CD14-positive monocyte (primary cell): ENCODE data around the gene SEC24A. TPM values are rescaled to one million over a fixed set of nuclear protein-coding genes. Genes with fewer than 3 reads are reported as not detected.
A peak's percentile ranks its signal among the peaks of the same experiment; 100 is the strongest.

Experiments used
- DNase-seq, 3 donors: peaks; one replicate each; pipeline ENCODE4 v3.0.0-alpha.2; 2011 to 2022
- H2AFZ ChIP-seq: 2 replicates; pipeline ENCODE4 v1.6.0; 2012; ENCODE audit warnings: mild to moderate bottlenecking, low read depth, low read length, inconsistent platforms; ENCODE audit not compliant: insufficient read depth, poor library complexity, severe bottlenecking
- H3K27ac ChIP-seq, 2 donors: 1 replicate in 1 of 2; 2 replicates in 1 of 2; pipeline ENCODE4 v1.5.1; 2012 to 2013; ENCODE audit warnings: low read length in 2 of 2, control low read depth in 1 of 2, inconsistent platforms in 1 of 2, low read depth in 1 of 2, mild to moderate bottlenecking in 1 of 2
- H3K27me3 ChIP-seq, 2 donors: one replicate each; pipeline versions ENCODE4 v1.6.0 to v1.6.1; 2011 to 2013; ENCODE audit warnings: low read length in 2 of 2; ENCODE audit not compliant: control insufficient read depth in 2 of 2, insufficient read depth in 2 of 2
- H3K36me3 ChIP-seq, 2 donors: replicated peaks in 1 of 2; 1 replicate in 1 of 2; 2 replicates in 1 of 2; pipeline versions ENCODE4 v1.5.1 to v1.6.1; 2012 to 2013; ENCODE audit warnings: low read length in 2 of 2, control low read depth in 1 of 2, inconsistent platforms in 1 of 2, mild to moderate bottlenecking in 1 of 2; ENCODE audit not compliant: insufficient read depth in 2 of 2, control insufficient read depth in 1 of 2
- H3K4me1 ChIP-seq, 2 donors: 1 replicate in 1 of 2; 2 replicates in 1 of 2; pipeline versions ENCODE4 v1.5.1 to v1.6.1; 2012 to 2013; ENCODE audit warnings: low read length in 2 of 2, control low read depth in 1 of 2, inconsistent platforms in 1 of 2, mild to moderate bottlenecking in 1 of 2, moderate library complexity in 1 of 2; ENCODE audit not compliant: insufficient read depth in 2 of 2, control insufficient read depth in 1 of 2
- H3K4me2 ChIP-seq: replicated peaks from 2 replicates; pipeline ENCODE3; 2012; ENCODE audit warnings: low read length, moderate library complexity, mild to moderate bottlenecking; ENCODE audit not compliant: poor library complexity, severe bottlenecking; ENCODE audit errors: extremely low read depth
- H3K4me3 ChIP-seq, 3 experiments: fragments of 200-600 bp in 1 of 3; sonication (generic) in 1 of 3; replicated peaks in 1 of 3; 1 replicate in 2 of 3; 2 replicates in 1 of 3; pipeline ENCODE4 v1.5.1; 2011 to 2013; ENCODE audit warnings: low read length in 3 of 3, mild to moderate bottlenecking in 3 of 3, control low read depth in 2 of 3, low read depth in 2 of 3, inconsistent platforms in 1 of 3, moderate library complexity in 1 of 3
- H3K79me2 ChIP-seq: 2 replicates; pipeline ENCODE4 v1.6.0; 2012; ENCODE audit warnings: mild to moderate bottlenecking, control low read depth, inconsistent platforms, low read length, moderate library complexity; ENCODE audit not compliant: insufficient read depth
- H3K9ac ChIP-seq: 2 replicates; pipeline ENCODE4 v1.6.0; 2017; ENCODE audit warnings: low read length, mild to moderate bottlenecking; ENCODE audit not compliant: insufficient read depth, poor library complexity, severe bottlenecking
- H3K9me3 ChIP-seq, 2 donors: replicated peaks in 1 of 2; 1 replicate in 1 of 2; 2 replicates in 1 of 2; pipeline versions ENCODE4 v1.5.1 to v1.6.1; 2012 to 2013; ENCODE audit warnings: low read length in 2 of 2, control low read depth in 1 of 2; ENCODE audit not compliant: control insufficient read depth in 1 of 2, insufficient read depth in 1 of 2
- H4K20me1 ChIP-seq: 2 replicates; pipeline ENCODE4 v1.6.0; 2012; ENCODE audit warnings: mild to moderate bottlenecking, low read length, control low read depth, moderate library complexity; ENCODE audit not compliant: insufficient read depth
- H3K27ac Mint-ChIP-seq, 7 donors: one replicate each; pipeline ENCODE4 v1.8.0; 2020; ENCODE audit warnings: mild to moderate bottlenecking in 7 of 7, mixed read lengths in 7 of 7, moderate library complexity in 6 of 7, inconsistent platforms in 2 of 7
- H3K27me3 Mint-ChIP-seq, 3 donors: one replicate each; pipeline ENCODE4 v1.8.0; 2021 to 2022; ENCODE audit warnings: low read depth in 3 of 3, mild to moderate bottlenecking in 3 of 3, mixed read lengths in 3 of 3, moderate library complexity in 3 of 3, inconsistent platforms in 1 of 3
- H3K36me3 Mint-ChIP-seq, 2 donors: one replicate each; pipeline ENCODE4 v1.8.0; 2020; ENCODE audit warnings: mixed read lengths in 2 of 2, inconsistent platforms in 1 of 2, mild to moderate bottlenecking in 1 of 2
- H3K4me1 Mint-ChIP-seq: one replicate; pipeline ENCODE4 v1.8.0; 2020; ENCODE audit warnings: mild to moderate bottlenecking, mixed read lengths
- H3K4me3 Mint-ChIP-seq, 2 donors: one replicate each; pipeline ENCODE4 v1.8.0; 2020; ENCODE audit warnings: mild to moderate bottlenecking in 2 of 2, mixed read lengths in 2 of 2, moderate library complexity in 1 of 2
- H3K9me3 Mint-ChIP-seq, 7 donors: one replicate each; pipeline ENCODE4 v1.8.0; 2020 to 2022; ENCODE audit warnings: mixed read lengths in 7 of 7, mild to moderate bottlenecking in 6 of 7, moderate library complexity in 6 of 7, inconsistent platforms in 2 of 7
- WGBS: methylation state at CpG from one replicate; pipeline ENCODE4 v1.1.5; 2013; ENCODE audit warnings: missing lambda C conversion rate; ENCODE audit not compliant: insufficient coverage; 5-methylcytosine and 5-hydroxymethylcytosine counted together
- intact Hi-C, 2 donors: fragments of 100-400 bp; cut with micrococcal nuclease; formaldehyde crosslinking; loops; one replicate each; pipeline versions ENCODE4 v1.15.0 to v1.15.1; 2023
- polyA plus RNA-seq, 3 donors: library from polyadenylated mRNA; depleted of rRNA in 1 of 3; unstranded in 2 of 3; stranded (reverse) in 1 of 3; fragments of 300-500 nt in 2 of 3; fragments of >200 nt in 1 of 3; fragmentation: Illumina TruSeq in 2 of 3; gene quantifications; 1 replicate in 2 of 3; 2 replicates in 1 of 3; pipeline ENCODE4 v1.2.3, GENCODE V29; 2012 to 2021
- TF ChIP-seq, protein P1 (sequence below): fragments of 200-600 bp; IDR thresholded peaks from one replicate; pipeline ENCODE4 v1.8.0; 2022; ENCODE audit warnings: antibody characterized with exemption, mild to moderate bottlenecking

SEC24A gene
- polyA plus RNA-seq, 3 donors: 4.9 to 8.5 (median 7.7) TPM

DNA sequence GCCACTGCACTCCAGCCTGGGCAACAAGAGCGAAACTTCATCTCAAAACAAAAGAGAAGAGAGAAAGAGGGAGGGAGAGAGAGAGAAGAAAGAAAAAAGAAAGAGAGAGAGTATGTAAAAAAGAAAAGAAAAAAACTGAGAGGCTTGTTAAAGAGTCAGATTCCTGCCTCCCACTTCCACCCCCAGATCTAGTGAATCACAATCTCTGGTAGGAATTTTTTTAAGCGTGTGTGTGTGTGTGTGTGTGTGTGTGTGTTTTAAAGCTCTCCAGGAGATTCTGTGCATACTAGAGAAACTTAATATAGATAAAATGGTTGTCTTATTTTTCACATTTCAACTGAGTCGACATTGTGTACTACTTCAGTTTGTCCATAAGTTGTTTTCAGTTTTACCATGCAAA lies 48.0 kb upstream of the SEC24A start:
- no peak overlapping the region for H3K4me2 ChIP-seq
- TF ChIP-seq, protein P1, sequence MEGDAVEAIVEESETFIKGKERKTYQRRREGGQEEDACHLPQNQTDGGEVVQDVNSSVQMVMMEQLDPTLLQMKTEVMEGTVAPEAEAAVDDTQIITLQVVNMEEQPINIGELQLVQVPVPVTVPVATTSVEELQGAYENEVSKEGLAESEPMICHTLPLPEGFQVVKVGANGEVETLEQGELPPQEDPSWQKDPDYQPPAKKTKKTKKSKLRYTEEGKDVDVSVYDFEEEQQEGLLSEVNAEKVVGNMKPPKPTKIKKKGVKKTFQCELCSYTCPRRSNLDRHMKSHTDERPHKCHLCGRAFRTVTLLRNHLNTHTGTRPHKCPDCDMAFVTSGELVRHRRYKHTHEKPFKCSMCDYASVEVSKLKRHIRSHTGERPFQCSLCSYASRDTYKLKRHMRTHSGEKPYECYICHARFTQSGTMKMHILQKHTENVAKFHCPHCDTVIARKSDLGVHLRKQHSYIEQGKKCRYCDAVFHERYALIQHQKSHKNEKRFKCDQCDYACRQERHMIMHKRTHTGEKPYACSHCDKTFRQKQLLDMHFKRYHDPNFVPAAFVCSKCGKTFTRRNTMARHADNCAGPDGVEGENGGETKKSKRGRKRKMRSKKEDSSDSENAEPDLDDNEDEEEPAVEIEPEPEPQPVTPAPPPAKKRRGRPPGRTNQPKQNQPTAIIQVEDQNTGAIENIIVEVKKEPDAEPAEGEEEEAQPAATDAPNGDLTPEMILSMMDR: no peak
- WGBS: no CpG with 5 or more reads among the region's 3 CpGs
- peaks cover 29 to 44% of the 10 kb centered on the region in 2 donors for H3K36me3 Mint-ChIP-seq
- H3K27me3 Mint-ChIP-seq: peaks cover 0 to 4% (median 3%) of the 10 kb centered on the region in 3 donors
- intact Hi-C loops: no loop called here
- no peak overlapping the region for H3K4me3 Mint-ChIP-seq
- no peaks in the 10 kb centered on the region for H3K9me3 ChIP-seq
- no peak overlapping the region for H3K27ac ChIP-seq
- H3K4me3 ChIP-seq: no peak overlapping the region
- H3K27ac Mint-ChIP-seq: peak overlapping the region in 2 of 7 donors; percentile 3 to 4
- H3K36me3 ChIP-seq: peaks cover 26 to 43% of the 10 kb centered on the region in 2 donors
- H3K9me3 Mint-ChIP-seq: no peaks in the 10 kb centered on the region
- H3K9ac ChIP-seq: no peak overlapping the region
- H3K4me1 Mint-ChIP-seq: no peaks in the 10 kb centered on the region
- no peaks in the 10 kb centered on the region for H3K27me3 ChIP-seq
- no peak overlapping the region for H2AFZ ChIP-seq
- DNase-seq: no peak
- no peaks in the 10 kb centered on the region for H3K4me1 ChIP-seq
- no peaks in the 10 kb centered on the region for H4K20me1 ChIP-seq
- H3K79me2 ChIP-seq: no peaks in the 10 kb centered on the region

- TF ChIP-seq, protein P1: no peak
- Histone ChIP-seq H3K27me3 (no peaks in the 10 kb centered on the region), H3K4me3 (no peak overlapping the region), H3K36me3 (peaks cover 49 to 67% of the 10 kb centered on the region in 2 donors), H3K4me2 (no peak overlapping the region), H4K20me1 (no peaks in the 10 kb centered on the region), H3K9me3 (no peaks in the 10 kb centered on the region), H3K79me2 (no peaks in the 10 kb centered on the region), H3K9ac (no peak overlapping the region), H3K4me1 (no peaks in the 10 kb centered on the region), H3K27ac (no peak overlapping the region), H2AFZ (no peak overlapping the region)
- peaks cover 50 to 69% of the 10 kb centered on the region in 2 donors for H3K36me3 Mint-ChIP-seq
- H3K4me3 Mint-ChIP-seq: no peak overlapping the region
- H3K9me3 Mint-ChIP-seq: no peaks in the 10 kb centered on the region
- WGBS: no CpG with 5 or more reads among the region's 1 CpG
- no peak for DNase-seq
- H3K27me3 Mint-ChIP-seq: peaks cover 0 to 4% (median 2%) of the 10 kb centered on the region in 3 donors
- H3K4me1 Mint-ChIP-seq: no peaks in the 10 kb centered on the region
- intact Hi-C loops: no loop called here
- no peak overlapping the region for H3K27ac Mint-ChIP-seq
Observed at GRCh38 chr5:134603059-134603458, 45.5 kb upstream of the SEC24A start.
